GM21360 (cell line): ENCODE results near the gene F8.
"Not testable (repeated sequence)": the region's sequence is repeated elsewhere in the genome, so short reads cannot be mapped to it uniquely, and the experiment has no call there.

ENCODE experiments used
- ATAC-seq: cut with Tn5 transposase; IDR thresholded peaks from one replicate; pipeline ENCODE4 v1.9.1; 2021; ENCODE audit warnings: mild to moderate bottlenecking, moderate library complexity; ENCODE audit not compliant: unreplicated experiment

F8 gene

DNA sequence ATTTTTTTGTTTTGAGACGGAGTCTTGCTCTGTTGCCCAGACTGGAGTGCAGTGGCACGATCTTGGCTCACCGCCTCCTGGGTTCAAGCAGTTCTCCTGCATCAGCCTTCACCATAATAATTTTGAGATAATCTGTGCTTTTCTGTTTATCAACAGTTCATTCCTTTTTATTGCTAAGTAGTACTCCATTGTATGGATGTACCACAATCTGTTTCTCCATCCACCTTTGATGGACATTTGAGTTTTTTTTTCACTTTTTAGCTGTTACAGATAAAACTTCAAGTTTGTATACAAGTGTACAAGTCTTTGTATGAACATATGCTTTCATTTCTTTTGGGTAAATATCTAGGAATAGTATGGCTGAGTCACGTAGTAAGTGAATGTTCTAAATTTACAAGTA is 13.2 kb upstream of the F8 start:
- no peak for ATAC-seq

GRCh38 chrX:155031657-155032056 is 9.1 kb upstream of the F8 start:
- no peak for ATAC-seq

DNA sequence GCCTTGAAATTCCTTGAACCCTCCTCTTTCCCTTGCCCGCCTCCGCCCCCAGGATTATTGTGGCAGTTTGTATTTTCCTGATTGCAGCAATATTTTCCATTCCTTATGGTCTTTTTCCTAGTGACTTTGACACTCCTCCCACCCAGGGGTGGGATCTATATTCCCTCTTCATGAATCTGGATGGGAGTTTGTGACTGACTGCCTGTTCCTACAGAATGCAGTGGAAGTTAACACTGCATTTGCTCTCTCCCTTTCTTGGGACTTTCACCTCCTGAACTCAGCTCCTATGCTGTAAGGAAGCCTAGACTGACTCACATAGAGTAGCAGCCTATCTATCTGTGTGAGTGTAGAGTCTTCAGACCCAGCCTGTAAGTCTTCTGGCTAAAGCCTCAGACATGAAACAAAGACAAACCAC is 6.4 kb upstream of the F8 start:
- ATAC-seq = no peak

- ATAC-seq = no peak
These were observed 5.6 kb upstream of the F8 start for GRCh38 chrX:155028129-155028528.

GRCh38 chrX:155027509-155028066 is 5.1 kb upstream of the F8 start:
- ATAC-seq = no peak

DNA sequence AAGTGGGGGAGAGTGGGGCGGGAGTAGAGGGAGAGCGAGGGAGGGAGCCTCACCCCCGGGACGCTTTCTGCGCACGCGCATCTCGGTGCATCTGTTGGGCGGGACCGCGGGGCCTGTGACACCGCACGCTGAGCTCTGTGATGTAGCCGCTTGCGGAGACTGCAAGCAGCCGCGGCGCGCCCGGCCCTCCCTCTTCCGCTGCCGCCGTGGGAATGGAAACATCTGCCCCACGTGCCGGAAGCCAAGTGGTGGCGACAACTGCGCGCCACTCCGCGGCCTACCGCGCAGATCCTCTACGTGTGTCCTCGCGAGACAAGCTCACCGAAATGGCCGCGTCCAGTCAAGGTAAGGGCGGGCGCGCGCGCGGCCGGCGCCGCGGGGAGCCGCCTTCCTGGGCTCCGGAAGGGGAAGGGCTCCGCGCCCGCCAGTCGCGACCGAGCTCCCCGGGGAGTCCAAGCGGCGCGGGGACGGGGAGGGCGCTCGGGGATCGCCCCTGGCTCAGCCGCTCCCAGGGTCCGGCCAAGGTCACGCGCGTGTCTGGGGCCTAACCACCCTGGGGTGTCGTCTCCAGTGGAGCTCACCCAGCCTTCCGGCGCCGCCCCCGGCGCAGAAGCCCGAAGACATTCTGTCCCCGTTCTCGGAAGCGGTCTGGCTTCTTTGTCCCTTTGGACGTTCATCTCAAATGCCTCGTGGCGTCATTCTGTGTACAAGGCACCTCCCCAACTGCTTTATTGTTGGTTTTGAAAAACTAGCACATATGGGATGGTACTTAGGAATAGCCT is 4.4 kb upstream of the F8 start, which contains the start of gene FUNDC2:
FUNDC2 (plus strand) TSS at position 118 of the 782 bp plus-strand sequence; CDS start at position 213, 95 bp downstream.
- peak; percentile 79 for ATAC-seq

DNA sequence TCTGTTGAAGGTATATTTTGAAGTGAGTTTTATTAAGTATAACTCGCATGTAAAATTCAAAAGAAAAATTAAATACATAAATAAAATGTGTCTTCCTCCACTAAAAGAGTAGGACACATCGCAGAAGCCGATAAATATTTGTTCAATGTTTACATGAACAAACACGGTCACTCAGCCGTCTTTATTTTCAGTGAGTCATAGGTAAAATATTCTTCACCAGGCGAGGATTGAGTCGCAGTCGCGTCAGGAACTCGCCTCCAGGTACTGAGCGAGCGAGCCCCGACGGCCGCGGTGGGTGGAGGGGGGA is 3.9 kb upstream of the F8 start:
- no peak for ATAC-seq

DNA sequence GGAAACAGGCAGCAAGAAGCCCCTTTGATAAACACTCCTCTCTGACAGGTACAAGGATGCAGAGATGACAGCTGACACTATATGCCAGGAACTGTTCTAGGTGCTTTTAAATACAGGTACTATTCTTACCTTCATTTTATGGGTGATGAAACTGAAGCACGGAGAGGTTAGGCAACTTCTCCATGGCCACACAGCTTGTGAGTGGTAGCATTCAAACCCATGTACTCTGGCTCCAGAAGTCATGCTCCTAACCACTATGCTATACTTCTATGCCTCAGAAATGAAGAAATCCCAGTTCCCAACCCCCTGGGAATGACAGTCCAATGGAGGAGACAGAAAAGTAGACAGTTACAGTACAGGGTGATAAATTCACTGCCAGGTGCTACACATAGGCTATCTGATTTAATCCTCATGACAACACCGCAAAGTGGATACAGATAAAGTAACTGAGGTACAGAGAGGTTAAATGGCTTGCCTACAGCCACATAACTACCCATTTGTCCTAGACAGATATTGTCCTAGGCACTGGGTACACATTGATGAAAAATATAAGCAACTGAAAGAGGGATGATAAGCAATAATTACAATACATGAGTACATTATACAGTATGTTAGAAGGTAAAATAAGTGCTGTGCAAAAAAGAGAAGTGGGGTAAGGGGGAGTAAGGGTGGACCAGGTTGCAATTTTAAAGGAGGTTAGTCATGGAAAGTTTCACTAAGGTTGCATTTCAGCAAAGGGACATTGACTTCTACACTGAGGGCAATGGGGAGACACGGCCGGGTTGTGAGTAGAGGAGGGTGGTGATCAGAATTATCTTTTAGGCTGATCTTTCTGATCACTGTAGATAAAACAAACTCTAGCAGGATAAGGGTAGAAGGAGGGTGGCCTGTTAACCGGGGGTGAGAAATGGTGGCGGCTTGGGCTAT is 1.6 kb upstream of the F8 start:
- no peak for ATAC-seq

DNA sequence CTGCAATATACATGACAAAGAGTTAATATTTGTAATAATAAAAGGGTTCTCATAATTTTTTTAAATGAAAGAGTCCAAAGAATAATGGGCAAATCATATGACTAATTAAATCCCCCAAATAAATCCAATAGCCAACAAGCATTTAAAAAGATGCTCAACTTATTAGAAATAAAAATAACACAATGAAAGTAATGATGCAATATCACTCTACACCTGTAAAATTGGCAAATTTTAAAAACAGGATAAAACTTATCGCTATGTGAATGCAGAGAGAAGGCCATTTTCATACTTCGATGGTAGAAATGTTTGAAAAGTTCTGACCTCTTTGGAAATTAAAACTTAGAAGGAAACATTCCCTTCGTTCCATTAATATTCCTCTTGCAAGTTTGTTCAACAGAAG is 1.9 kb downstream of the F8 start:
- no peak for ATAC-seq

DNA sequence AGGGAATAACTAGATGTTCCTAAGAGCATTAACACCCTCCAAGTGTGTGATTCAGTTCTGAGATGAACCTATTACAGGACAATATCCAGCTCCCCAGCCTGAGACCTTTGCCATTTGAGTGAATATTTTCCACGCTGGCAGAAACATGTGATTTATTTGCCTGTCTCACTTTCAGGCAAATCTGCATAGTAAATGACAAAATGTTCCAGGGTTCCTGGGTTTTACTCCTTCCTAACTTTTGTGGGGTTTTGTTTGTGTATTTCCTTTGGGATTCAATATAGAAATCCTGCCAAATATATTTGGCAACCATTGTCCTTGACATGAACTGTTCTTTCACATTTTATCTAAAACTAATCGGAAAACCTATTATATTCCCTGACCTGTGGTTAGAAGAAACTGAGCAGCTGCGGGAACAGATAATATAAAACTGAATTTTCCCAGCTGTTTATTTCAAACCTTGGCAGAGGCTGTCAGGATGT is 12.5 kb downstream of the F8 start:
- no peak for ATAC-seq

DNA sequence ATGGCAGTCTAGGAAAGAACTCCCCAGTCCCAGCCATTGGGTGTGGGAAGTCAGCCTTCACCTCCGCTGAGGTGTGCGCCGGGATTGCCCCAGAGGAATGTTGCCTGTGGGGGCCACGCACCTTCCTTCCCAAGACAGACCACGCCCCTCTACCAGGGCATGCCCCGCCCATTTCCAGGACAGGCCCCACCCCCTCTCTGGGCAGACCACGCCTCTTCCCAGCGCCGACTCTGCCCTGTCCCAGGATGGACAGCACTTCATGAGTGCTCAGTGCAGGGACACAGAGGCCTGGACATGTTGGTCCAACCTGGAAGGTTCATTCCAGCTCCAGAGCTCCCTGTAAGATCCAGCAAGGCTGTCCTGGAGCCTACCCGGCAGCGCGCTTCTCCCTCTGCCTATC is 13.9 kb downstream of the F8 start:
- not testable (repeated sequence) for ATAC-seq

GRCh38 chrX:155006913-155007671 is 15.4 kb downstream of the F8 start:
- not testable (repeated sequence) for ATAC-seq

- not testable (repeated sequence) for ATAC-seq
These were observed 16.1 kb downstream of the F8 start for GRCh38 chrX:155006379-155006778.

DNA sequence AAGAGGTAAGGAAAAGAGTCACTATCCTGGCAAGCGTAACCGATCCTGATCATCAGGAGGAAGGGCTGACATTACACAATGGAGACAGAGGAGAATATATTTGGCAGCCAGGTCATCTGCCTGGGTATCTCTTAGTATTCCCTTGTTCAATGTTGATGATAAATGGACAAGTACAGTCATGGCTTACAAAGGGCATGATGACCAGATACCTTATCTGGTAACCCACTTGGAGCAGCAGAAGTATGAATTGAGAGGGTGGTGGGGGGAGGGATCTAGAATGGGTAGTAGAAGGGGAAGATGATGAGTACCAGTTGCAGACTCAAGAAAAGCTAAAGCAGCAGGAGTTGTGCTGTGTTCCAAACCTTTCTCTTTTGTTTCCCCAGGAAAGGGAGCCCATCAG is 17.3 kb downstream of the F8 start:
- ATAC-seq = no peak

GRCh38 chrX:155001873-155002272 is 20.6 kb downstream of the F8 start:
- no peak for ATAC-seq

GRCh38 chrX:155000841-155001240 is 21.7 kb downstream of the F8 start:
- no peak for ATAC-seq

DNA sequence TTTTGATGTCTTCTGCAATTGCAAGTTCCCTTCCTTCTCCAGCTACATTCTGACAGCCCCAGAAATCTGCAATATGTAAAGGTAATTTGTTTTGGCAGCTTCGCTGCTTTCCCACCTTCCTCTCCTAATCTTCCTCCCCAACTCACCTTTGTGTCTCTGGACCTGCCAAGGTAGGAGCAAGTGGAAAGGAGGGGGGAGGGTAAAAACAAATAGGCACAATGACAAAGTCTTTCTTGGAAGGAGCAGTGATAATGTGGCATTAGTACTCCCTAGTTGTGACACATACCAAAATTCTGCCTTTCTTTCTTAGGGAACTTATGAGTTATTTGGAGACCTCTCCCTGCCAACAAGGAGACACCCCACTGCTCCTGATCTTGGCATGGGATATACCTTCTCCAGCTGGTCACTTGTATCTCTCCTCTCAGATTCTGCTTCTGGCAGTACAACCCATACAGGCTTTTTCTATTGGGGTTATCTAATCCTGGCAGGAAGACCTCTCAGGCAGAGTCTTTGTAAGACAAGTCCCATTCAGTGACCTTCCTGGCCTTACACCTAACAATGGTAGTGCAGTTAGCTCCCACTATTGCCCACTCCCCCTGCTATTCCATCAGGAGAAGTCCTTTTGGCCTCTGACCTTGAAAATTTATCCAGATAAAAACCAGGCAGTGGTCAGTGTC is 24.2 kb downstream of the F8 start:
- no peak for ATAC-seq

- ATAC-seq = no peak
These were observed 31.0 kb downstream of the F8 start for GRCh38 chrX:154991476-154991875.

DNA sequence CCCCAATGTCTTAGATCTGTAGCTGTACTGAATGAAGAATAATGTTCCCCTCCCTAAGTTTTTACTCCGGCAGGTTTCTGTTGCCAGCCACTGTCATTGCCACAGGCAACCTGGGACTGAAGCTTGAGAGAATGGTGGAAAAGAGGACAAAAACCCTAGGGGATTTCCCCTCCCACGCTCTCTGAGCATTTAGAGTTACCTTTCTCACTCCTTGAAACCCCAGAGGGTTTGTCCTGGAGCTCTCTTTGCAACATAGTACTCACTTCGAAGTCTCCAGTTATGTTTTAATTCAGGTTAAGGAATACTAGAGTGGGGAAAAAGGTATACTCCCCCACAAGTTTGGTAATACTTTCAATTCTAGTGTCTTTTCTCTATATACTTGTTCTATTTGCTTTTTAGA is 31.5 kb downstream of the F8 start:
- ATAC-seq = peak; percentile 51

DNA sequence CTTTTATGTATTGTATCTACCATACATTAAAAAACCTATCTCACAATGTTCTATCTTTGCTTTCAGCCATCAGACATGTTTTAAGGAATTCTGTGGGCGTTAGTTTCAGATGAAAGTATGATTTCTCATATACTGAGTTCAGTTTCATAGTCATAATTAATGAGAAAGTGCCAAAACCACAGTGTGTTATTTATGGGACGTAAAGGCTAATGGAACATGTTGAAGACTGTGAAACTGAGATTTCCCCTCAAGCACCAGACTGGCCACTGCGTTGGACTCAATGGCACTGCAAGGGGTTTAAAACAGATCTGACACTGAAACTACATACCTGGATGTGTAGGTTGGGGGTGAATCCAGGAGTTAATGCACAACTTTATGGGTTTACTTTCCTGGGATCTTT is 32.0 kb downstream of the F8 start:
- ATAC-seq = peak; percentile 61
